GM21576 (cell line): ENCODE measurements around the gene EQTN.

Source experiments
- ATAC-seq: cut with Tn5 transposase; IDR thresholded peaks from one replicate; pipeline ENCODE4 v1.9.1; 2021; ENCODE audit warnings: mild to moderate bottlenecking, moderate library complexity; ENCODE audit not compliant: unreplicated experiment

The EQTN gene

GRCh38 chr9:27297050-27297449 lies at the start of gene EQTN:
Gene EQTN (minus strand): TSS chr9:27297150. CDS start chr9:27297055, 95 bp downstream.
- ATAC-seq: no peak

- ATAC-seq: no peak
Observed at GRCh38 chr9:27344776-27345175, 47.8 kb upstream of the EQTN start.

- ATAC-seq: no peak
Observed at GRCh38 chr9:27341545-27342294, 44.8 kb upstream of the EQTN start.

- no peak for ATAC-seq
Observed at GRCh38 chr9:27340961-27341511, 44.1 kb upstream of the EQTN start.

- ATAC-seq: no peak
Observed at GRCh38 chr9:27340285-27340674, 43.3 kb upstream of the EQTN start.

GRCh38 chr9:27339661-27340284 lies 42.8 kb upstream of the EQTN start:
- ATAC-seq: no peak

GRCh38 chr9:27338527-27338903 lies 41.6 kb upstream of the EQTN start:
- ATAC-seq: no peak

GRCh38 chr9:27337833-27338526 lies 41.0 kb upstream of the EQTN start:
- ATAC-seq: no peak

- no peak for ATAC-seq
Observed at GRCh38 chr9:27337236-27337635, 40.3 kb upstream of the EQTN start.

- ATAC-seq: no peak
Observed at GRCh38 chr9:27336829-27337228, 39.9 kb upstream of the EQTN start.

GRCh38 chr9:27336126-27336525 lies 39.2 kb upstream of the EQTN start:
- ATAC-seq: no peak

- no peak for ATAC-seq
Observed at GRCh38 chr9:27335075-27335474, 38.1 kb upstream of the EQTN start.

GRCh38 chr9:27333241-27334052 lies 36.5 kb upstream of the EQTN start:
- ATAC-seq: peak; percentile 78

GRCh38 chr9:27331393-27331792 lies 34.4 kb upstream of the EQTN start:
- ATAC-seq: no peak

- no peak for ATAC-seq
Observed at GRCh38 chr9:27329291-27329690, 32.3 kb upstream of the EQTN start.

- ATAC-seq: no peak
Observed at GRCh38 chr9:27328483-27328882, 31.5 kb upstream of the EQTN start.

GRCh38 chr9:27311184-27311583 lies 14.2 kb upstream of the EQTN start:
- no peak for ATAC-seq

- ATAC-seq: no peak
Observed at GRCh38 chr9:27310582-27310981, 13.6 kb upstream of the EQTN start.

GRCh38 chr9:27308691-27309390 lies 11.9 kb upstream of the EQTN start:
- no peak for ATAC-seq

GRCh38 chr9:27304521-27304920 lies 7.6 kb upstream of the EQTN start:
- ATAC-seq: no peak
